ENCODE results near the gene TRIP13.
"Not testable (repeated sequence)": the region's sequence is repeated elsewhere in the genome, so short reads cannot be mapped to it uniquely, and the experiment has no call there.

The TRIP13 gene

DNA sequence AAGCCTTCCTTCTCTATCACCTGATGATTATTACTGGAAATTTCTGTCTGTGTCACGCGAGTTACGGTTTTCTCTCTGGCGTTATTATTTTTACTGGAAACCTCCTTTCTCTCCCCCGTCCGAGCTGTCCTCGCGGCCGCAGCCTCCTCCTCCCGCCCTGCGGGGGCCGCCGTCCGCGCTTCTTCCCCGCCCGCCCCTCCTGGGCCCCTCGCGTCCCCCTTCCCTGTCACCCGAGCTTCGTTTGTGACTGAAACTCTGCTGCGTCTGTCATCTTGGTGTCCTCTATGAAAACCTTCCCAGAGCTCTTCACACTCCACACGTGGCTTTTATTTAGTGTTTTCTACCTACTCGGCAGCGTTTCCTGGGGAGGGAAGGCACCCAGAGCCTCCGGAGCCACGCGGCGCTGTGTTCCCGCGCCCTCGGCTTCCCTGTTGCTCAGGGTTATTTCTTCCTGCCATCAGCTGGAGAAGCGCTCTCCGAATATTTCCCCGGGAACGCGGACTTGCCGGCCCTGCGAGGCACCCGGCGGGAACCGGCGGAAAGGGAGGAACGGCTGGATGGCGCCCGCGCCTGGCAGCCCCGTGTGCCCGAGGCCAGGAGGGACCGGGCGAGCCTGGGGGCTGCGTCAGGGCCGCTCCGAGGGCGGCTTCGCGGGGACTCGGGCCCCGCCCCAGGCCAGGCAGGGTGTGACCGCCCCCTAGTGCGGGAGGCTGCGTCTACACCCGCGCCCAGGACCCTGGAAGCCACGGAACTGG is 33.9 kb downstream of the TRIP13 start:
- peak; percentile 69 for TF ChIP-seq CTCF (conservative IDR thresholded peaks at IDR 0.05)
- no peak overlapping the region for H3K27ac ChIP-seq

DNA sequence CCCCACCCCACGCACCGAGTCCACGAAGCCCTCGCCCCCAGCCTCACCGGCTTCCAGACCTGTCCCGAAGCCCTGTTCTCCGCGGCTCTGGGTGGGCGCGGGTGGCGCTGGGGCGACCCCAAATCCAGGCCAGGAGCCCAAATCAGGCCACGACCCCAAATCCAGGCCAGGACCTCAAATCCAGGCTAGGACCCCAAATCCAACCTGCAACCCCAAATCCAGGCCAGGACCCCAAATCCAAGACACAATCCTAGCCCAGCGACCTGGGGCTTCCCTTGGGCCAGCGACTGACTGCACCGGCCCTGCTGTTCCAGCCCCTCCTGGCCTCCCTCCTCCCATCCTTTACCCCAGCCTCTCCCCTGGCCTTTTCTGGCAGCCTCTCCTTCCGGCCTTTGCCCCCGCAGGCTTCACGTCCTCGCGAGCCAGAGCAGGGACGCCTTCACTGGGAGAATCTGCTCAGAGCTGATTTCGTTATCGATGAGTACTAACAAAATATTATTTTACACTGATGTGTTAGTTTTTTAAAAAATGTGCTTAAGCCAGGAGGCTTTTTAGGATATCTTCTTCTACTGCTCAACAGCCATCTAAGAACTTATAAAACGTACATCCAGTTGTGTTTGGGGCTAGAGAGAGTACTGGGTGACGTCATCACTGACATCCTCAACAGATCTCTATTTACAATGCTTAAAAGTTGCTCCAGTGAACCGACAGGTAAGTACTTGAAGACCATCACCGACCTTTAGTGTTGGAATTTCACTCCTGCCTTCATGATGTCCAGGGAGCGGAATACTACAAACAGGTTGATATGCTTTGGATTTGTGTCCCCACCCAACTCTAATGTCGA is 34.7 kb downstream of the TRIP13 start:
- H3K27ac ChIP-seq: no peak overlapping the region
- peak; percentile 25; the same call in 1 of the 2 replicates for TF ChIP-seq CTCF (conservative IDR thresholded peaks at IDR 0.05)

- not testable (repeated sequence) for H3K27ac ChIP-seq
These were observed 36.5 kb downstream of the TRIP13 start for GRCh38 chr5:929182-929581.

GRCh38 chr5:929596-929995 is 36.9 kb downstream of the TRIP13 start:
- no peak overlapping the region for H3K27ac ChIP-seq
- no peak for TF ChIP-seq CTCF (conservative IDR thresholded peaks at IDR 0.05)

GRCh38 chr5:930866-931265 is 38.2 kb downstream of the TRIP13 start:
- TF ChIP-seq CTCF (conservative IDR thresholded peaks at IDR 0.05): no peak

GRCh38 chr5:931570-932145 is 39.0 kb downstream of the TRIP13 start:
- no peak overlapping the region for H3K27ac ChIP-seq
- TF ChIP-seq CTCF (conservative IDR thresholded peaks at IDR 0.05): no peak

More at GRCh38 chr5:930866-931265, 38.2 kb downstream of the TRIP13 start:
- no peak overlapping the region for H3K27ac ChIP-seq

DNA sequence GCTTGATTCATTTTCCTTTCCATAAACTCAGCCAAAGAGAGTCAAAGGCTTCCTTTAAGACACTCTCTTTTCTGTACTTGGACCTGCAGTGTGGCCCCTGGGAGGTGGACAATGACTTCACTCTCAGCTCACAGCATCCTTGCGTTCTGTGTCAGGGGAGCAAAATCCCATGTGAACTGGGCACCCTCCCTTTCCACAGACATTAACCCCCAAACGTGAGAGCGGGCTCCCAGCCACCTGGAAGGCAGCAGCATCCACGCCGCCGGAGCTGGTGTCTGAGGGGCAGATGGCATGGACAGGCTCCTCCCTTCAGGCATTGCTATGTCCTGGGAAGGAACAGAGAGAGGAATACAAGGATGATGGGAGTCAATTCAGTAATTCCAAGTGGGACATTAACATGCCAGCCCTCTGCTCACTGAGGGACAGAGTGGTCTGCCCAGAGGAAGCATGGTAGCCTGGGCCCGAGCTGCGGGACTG is 39.5 kb downstream of the TRIP13 start:
- no peak for TF ChIP-seq CTCF (conservative IDR thresholded peaks at IDR 0.05)
- H3K27ac ChIP-seq: no peak overlapping the region
